Esophagus squamous epithelium (tissue), 5 donors: ENCODE data around the gene ZC3H18. TPM values are rescaled to one million over a fixed set of nuclear protein-coding genes. Genes with fewer than 3 reads are reported as not detected.

ENCODE experiments used
- DNase-seq: peaks from one replicate; lab custom pipeline; 2025; lab: John Stamatoyannopoulos, UW
- H3K27ac ChIP-seq, 4 donors: fragments of 200-600 bp; sonication (generic); one replicate each; pipeline ENCODE4 v1.5.1; 2016 to 2019; ENCODE audit warnings: mild to moderate bottlenecking in 1 of 4
- H3K27me3 ChIP-seq, 4 donors: fragments of 200-600 bp; sonication (generic); 1 replicate in 3 of 4; 2 replicates in 1 of 4; pipeline versions ENCODE4 v1.5.1 to v1.6.0; 2017 to 2021; ENCODE audit warnings: antibody characterized with exemption in 1 of 4
- H3K36me3 ChIP-seq, 3 donors: fragments of 200-600 bp; sonication (generic); one replicate each; pipeline ENCODE4 v1.5.1; 2016 to 2019
- H3K4me1 ChIP-seq, 3 donors: fragments of 200-600 bp; sonication (generic); one replicate each; pipeline ENCODE4 v1.5.1; 2017 to 2019
- H3K4me3 ChIP-seq, 4 donors: fragments of 200-600 bp; sonication (generic); 1 replicate in 3 of 4; 2 replicates in 1 of 4; pipeline ENCODE4 v1.5.1; 2016 to 2019; ENCODE audit warnings: mild to moderate bottlenecking in 2 of 4, moderate library complexity in 1 of 4
- H3K9me3 ChIP-seq, 3 donors: fragments of 200-600 bp; sonication (generic); one replicate each; pipeline ENCODE4 v1.5.1; 2016 to 2019
- CTCF ChIP-seq, 6 experiments: fragments of 450-650 bp in 4 of 6; fragments of 200-600 bp in 2 of 6; sonication (generic) in 2 of 6; IDR thresholded peaks; one replicate each; pipeline ENCODE4 v1.5.1; 2016 to 2019; ENCODE audit warnings: antibody characterized with exemption in 6 of 6, mild to moderate bottlenecking in 4 of 6, moderate library complexity in 4 of 6
- POLR2A ChIP-seq, 4 donors: fragments of 450-650 bp; IDR thresholded peaks; one replicate each; pipeline ENCODE4 v1.6.1; 2017; ENCODE audit warnings: antibody characterized with exemption in 4 of 4, mild to moderate bottlenecking in 4 of 4, moderate library complexity in 3 of 4
- WGBS, 2 donors: methylation state at CpG; one replicate each; pipeline ENCODE4 v1.1.5; 2018; 5-methylcytosine and 5-hydroxymethylcytosine counted together
- intact Hi-C: fragments of 100-400 bp; cut with DNase I; formaldehyde crosslinking; loops from one replicate; pipeline ENCODE4 v1.15.0; 2022
- total RNA-seq, 4 donors: library from RNA; depleted of rRNA; stranded (reverse); fragments of >200 nt; gene quantifications; one replicate each; pipeline ENCODE4 v1.1.0, GENCODE V29; 2016
- donor health status: DM: yes; HTN: yes; CAD: no.

The ZC3H18 gene
- total RNA-seq, 4 donors from 2014 or later, result 15.4 to 27.3 (median 17.5) TPM

DNA sequence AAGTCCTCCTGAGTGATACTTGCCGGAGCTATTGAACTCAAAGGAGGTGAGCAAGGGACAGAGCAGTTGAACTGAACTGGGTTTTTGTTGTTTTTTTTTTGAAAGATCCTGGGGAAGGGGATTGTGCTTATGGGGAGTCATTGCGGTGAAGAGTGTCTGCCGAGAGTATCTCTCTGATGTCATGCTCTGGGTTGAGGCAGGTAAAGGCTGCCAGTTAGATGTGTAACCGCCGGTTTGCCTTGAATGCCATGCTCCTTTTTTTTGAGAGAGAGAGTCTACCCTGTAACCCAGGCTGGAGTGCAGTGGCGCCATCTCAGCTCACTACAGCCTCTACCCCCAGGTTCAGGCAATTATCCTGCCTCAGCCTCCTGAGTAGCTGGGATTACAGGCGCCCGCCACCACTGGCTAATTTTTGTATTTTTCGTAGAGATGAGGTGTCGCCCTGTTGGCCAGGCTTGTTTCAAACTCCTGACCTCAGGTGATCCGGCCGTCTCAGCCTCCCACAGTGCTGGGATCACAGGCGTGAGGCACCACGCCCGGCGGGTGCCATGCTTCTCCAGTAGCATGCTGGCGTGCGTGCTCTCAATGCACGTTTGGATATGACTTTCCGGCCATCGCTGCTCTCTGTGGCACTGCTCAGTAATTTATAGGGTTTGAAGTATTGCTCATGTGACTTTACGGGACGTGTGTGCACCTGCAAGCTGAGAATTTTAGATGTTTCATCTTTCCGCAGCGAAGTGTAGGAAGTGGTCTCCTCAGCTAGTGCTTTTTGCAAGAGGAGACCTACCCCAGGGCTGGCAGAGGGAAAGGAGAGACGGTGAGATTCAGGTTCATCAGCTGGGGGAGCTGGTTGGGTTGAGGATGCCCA is 8.5 kb downstream of the ZC3H18 start:
- no peaks in the 10 kb centered on the region for H3K4me1 ChIP-seq
- H3K9me3 ChIP-seq, result no peaks in the 10 kb centered on the region
- H3K36me3 ChIP-seq, result peaks cover 15 to 94% (median 30%) of the 10 kb centered on the region in 3 donors
- intact Hi-C loops, result no loop called here
- no peaks in the 10 kb centered on the region for H3K27me3 ChIP-seq
- H3K27ac ChIP-seq, result no peak overlapping the region
- TF ChIP-seq POLR2A (IDR thresholded peaks at IDR 0.05) (no peak), CTCF (IDR thresholded peaks at IDR 0.05) (no peak)
- H3K4me3 ChIP-seq, result no peak overlapping the region
- 93% methylated on average over 16 to 22 of the region's 26 CpGs for WGBS, 2 donors
- no peak for DNase-seq

- DNase-seq, result no peak
- intact Hi-C loops, result no loop called here
- Histone ChIP-seq H3K9me3 (no peaks in the 10 kb centered on the region), H3K27ac (no peak overlapping the region), H3K36me3 (peaks cover 15 to 94% (median 30%) of the 10 kb centered on the region in 3 donors), H3K27me3 (no peaks in the 10 kb centered on the region), H3K4me3 (no peak overlapping the region), H3K4me1 (peaks cover 0 to 12% (median 5%) of the 10 kb centered on the region in 3 donors)
- no peak for TF ChIP-seq CTCF (IDR thresholded peaks at IDR 0.05)
- no peak for TF ChIP-seq POLR2A (IDR thresholded peaks at IDR 0.05)
- 93 to 94% methylated on average over 13 to 15 of the region's 16 CpGs for WGBS, 2 donors
These were observed 10.2 kb downstream of the ZC3H18 start for GRCh38 chr16:88580371-88580770.

GRCh38 chr16:88581033-88581432 is 10.8 kb downstream of the ZC3H18 start:
- intact Hi-C loops, result no loop called here
- no peak overlapping the region for H3K4me3 ChIP-seq
- no peak for TF ChIP-seq CTCF (IDR thresholded peaks at IDR 0.05)
- TF ChIP-seq POLR2A (IDR thresholded peaks at IDR 0.05), result no peak
- no peak overlapping the region for H3K27ac ChIP-seq
- no peaks in the 10 kb centered on the region for H3K27me3 ChIP-seq
- H3K9me3 ChIP-seq, result no peaks in the 10 kb centered on the region
- H3K4me1 ChIP-seq, result peaks cover 0 to 12% (median 5%) of the 10 kb centered on the region in 3 donors
- DNase-seq, result no peak
- H3K36me3 ChIP-seq, result peaks cover 15 to 94% (median 30%) of the 10 kb centered on the region in 3 donors
- 85 to 87% methylated on average over 4 of the region's 4 CpGs for WGBS, 2 donors

DNA sequence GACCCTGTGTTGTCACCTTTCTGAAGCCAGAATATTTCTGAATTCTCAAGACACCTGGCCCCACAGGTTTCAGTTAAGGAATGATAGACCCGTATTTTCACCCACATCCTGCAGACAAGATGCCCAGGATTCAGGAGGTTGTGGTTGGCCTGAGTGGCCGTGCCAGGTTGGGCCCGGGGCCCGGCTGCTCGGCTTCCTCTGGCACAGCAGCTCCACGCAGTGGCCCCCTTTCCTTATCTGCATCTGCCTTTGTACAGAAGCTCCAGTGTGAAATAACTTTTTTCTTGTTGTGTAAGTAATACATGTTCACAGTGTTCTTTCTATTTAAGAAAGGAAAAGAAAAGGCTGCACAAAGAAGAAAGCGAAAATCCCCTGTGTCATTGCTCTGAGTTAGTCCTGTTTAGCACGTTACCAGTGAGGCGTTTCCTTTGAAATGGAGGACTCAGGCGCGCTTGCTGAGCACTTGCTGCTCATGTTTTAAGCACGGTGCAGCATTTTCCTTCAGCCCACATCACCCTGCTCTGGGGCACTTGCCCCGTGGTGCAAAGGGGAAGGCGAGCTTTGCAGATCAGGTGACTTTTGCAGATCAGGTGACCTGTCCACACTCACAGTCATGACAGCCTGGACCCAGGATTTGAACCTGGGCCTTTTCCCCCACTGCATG is 12.8 kb downstream of the ZC3H18 start:
- H3K4me3 ChIP-seq, result no peak overlapping the region
- TF ChIP-seq POLR2A (IDR thresholded peaks at IDR 0.05) (no peak), CTCF (IDR thresholded peaks at IDR 0.05) (no peak)
- intact Hi-C loops, result no loop called here
- H3K9me3 ChIP-seq, result no peaks in the 10 kb centered on the region
- 89 to 91% methylated on average over 14 of the region's 14 CpGs for WGBS, 2 donors
- no peaks in the 10 kb centered on the region for H3K27me3 ChIP-seq
- peaks cover 0 to 12% (median 5%) of the 10 kb centered on the region in 3 donors for H3K4me1 ChIP-seq
- peaks cover 19 to 94% (median 36%) of the 10 kb centered on the region in 3 donors for H3K36me3 ChIP-seq
- H3K27ac ChIP-seq, result no peak overlapping the region
- no peak for DNase-seq

DNA sequence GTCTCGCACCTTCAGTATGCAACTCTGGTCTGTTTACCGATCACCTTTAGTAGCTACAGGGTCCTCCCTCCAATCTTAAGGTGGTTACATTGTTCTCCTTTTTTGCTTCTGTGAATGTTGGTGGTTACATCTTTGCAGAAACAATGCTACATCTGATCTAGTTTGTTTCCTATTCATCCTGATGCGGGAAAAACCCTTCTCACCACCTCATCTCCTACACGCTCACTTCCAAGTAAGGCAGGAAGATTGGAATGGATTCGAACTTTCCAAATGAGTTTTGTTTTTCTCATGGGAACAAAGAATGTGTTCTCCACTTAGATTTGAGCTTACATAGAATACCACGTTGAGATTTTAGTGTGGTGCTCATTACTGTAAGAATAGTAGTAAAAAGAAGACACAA is 14.5 kb downstream of the ZC3H18 start:
- Histone ChIP-seq H3K27ac (no peak overlapping the region), H3K36me3 (peaks cover 18 to 94% (median 38%) of the 10 kb centered on the region in 3 donors), H3K4me1 (peaks cover 0 to 12% (median 5%) of the 10 kb centered on the region in 3 donors), H3K4me3 (no peak overlapping the region), H3K27me3 (no peaks in the 10 kb centered on the region), H3K9me3 (no peaks in the 10 kb centered on the region)
- intact Hi-C loops, result no loop called here
- no peak for TF ChIP-seq CTCF (IDR thresholded peaks at IDR 0.05)
- no peak for TF ChIP-seq POLR2A (IDR thresholded peaks at IDR 0.05)
- WGBS, 2 donors, result 41 to 71% methylated on average over 6 of the region's 6 CpGs
- no peak for DNase-seq
